NCI-H1930 (cell line): ENCODE measurements around the gene NUTM2B.
"Not testable (repeated sequence)": the region's sequence is repeated elsewhere in the genome, so short reads cannot be mapped to it uniquely, and the experiment has no call there.

ENCODE experiments used
- DNase-seq, 2 experiments: peaks; one replicate each; lab custom pipeline; 2025; lab: John Stamatoyannopoulos, UW

The NUTM2B gene, protein sequence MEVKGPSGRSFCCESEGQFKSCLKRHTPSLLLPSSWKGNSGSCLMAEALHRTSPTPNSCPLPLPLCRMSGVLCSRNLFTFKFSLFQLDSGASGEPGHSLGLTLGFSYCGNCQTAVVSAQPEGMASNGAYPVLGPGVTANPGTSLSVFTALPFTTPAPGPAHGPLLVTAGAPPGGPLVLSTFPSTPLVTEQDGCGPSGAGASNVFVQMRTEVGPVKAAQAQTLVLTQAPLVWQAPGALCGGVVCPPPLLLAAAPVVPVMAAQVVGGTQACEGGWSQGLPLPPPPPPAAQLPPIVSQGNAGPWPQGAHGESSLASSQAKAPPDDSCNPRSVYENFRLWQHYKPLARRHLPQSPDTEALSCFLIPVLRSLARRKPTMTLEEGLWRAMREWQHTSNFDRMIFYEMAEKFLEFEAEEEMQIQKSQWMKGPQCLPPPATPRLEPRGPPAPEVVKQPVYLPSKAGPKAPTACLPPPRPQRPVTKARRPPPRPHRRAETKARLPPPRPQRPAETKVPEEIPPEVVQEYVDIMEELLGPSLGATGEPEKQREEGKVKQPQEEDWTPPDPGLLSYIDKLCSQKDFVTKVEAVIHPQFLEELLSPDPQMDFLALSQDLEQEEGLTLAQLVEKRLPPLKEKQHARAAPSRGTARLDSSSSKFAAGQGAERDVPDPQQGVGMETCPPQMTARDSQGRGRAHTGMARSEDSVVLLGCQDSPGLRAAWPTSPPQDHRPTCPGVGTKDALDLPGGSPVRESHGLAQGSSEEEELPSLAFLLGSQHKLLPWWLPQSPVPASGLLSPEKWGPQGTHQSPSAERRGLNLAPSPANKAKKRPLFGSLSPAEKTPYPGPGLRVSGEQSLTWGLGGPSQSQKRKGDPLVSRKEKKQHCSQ

DNA sequence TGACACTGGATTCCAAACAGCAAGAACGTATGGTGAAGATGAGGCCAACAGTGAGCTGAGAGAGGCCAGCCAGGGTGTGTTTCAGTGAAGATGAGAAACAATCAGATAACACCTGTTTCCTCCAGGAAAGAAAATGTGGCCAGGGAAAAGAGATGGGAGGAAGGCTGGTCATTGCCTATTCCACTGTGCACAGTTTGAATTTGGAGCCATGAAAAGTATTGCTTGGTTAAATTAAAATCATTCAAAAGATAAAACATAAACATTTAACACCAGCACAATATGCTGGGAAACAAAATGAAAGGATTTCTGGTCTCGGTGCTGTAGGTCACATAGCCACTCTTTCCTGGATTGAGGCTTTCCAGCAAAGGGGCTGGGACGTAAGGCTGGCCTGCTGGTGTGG, at the start of gene NUTM2B:
Gene NUTM2B, plus strand, starts transcription at position 301 of the 400 bp plus-strand sequence. CDS start 383 bp downstream, outside the sequence.
- DNase-seq = not testable (repeated sequence)

DNA sequence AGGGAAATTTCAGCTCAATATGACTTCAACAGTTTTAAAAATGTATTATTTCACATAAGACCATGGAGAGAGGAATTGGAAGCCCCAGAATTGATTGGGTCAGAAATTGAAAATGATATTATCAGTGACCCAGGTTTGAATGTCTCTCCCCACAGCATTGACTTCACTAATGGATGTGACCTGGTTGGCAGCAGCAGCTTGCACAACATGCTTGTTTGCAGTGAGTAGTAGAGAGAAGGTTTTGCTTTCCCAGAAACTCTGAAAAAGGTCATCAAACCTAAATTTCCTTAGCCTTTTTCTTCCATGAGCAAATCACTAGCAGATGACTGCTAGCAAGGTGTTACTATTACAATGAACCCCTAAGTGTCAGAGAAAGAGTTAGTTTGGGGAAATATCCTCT, 39.7 kb upstream of the NUTM2B start:
- DNase-seq = not testable (repeated sequence)

DNA sequence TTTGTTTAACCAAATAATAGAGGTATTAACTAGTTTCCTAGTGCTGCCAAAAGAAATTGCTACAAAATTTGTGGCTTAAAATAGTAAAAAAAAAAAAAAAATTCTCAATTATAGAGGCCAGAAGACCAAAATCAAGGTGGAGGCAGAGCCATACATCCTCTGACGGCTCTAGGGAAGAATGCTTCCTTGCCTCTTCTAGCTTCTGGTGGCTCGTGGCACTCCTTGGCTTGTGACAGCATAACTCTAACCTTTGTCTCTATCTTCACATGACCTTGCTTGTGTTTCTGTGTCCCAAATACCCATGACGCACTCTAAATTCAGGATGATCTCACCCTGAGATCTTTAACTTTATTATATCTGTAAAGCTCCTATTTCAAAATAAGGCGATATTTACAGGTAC, 38.3 kb upstream of the NUTM2B start:
- not testable (repeated sequence) for DNase-seq

DNA sequence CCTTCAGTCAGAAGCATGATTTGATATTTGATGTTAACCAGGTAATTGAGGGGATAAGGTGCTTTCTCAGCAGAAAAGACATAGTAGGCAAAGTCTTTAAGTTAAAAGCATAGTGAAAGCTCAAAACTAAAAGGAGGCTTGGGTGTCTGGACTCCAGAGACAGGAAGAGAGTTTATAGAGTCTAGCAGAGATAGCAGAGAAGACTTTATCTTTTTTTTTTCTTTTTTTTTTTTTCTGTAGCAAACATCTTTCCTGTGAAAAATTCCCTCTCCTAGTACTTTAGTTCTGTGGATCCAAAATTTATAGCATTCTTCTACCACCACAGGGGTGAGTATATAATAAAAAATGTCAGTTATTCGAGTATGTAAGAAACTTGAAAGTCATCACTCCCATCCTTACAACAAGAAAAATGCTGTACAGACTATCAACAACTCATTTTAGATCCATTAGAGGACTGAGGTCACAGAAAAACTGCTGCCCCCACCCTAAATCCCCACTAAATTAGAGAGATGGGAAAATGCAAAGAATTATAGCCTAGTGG, 33.7 kb upstream of the NUTM2B start:
- not testable (repeated sequence) for DNase-seq

DNA sequence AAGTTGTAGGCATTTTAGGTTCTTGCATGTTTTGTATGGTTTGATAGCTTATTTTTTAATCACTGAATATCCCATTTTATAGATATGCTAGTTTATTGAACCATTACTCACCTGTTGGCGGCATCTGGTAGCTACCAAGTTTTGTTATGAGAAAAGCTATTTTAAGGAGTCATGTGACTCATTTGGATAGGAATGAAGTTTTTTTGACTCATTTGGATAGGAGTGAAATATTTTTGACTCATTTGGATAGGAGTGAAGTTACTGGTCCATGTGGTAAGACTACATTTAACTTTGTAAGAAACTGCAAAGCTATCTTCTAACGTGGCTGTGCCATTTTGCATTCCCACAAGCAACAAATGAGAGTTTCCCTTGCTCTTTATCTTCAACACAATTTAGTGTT, 28.1 kb upstream of the NUTM2B start:
- not testable (repeated sequence) for DNase-seq

DNA sequence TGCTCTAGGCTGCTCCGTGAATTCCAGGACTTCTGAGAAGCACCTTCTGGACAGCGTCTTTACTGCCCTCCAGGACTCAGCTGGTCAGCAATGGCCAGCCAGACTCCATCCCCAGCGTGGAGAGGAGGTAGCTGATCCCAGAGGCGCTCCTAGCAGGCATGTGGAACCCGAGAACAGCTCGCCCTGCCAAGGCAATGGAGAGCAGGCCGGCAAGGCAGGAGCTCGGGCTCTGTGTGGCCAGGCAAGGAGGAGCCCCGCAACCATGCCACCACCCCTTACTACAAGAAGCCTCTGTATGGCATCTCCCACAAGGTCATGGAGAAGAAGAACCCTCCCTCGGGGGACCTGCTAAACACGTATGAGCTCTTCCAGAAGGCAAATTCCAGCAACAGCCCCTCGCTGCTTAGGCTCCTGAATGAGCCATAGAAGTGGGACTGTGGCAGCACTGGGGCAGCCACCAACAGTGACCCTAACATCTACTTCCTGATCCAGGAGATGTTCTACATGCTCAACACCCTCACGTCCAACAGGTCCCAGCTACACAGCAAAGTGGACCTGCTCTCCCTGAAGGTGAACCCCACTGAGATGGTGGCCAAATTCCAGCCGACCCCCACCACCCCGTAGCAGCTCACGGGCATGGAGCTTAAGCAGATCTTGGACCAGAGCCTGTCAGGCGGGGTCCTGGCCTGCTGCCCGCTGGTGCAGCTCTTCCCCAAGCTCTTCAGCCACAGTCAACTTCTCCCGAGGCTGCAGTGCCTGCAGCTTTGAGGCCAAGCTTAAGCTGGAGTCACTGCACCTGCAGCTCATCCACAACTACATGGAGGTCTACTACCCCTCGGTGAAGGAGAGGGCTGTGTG, 19.8 kb upstream of the NUTM2B start:
- DNase-seq = not testable (repeated sequence)

DNA sequence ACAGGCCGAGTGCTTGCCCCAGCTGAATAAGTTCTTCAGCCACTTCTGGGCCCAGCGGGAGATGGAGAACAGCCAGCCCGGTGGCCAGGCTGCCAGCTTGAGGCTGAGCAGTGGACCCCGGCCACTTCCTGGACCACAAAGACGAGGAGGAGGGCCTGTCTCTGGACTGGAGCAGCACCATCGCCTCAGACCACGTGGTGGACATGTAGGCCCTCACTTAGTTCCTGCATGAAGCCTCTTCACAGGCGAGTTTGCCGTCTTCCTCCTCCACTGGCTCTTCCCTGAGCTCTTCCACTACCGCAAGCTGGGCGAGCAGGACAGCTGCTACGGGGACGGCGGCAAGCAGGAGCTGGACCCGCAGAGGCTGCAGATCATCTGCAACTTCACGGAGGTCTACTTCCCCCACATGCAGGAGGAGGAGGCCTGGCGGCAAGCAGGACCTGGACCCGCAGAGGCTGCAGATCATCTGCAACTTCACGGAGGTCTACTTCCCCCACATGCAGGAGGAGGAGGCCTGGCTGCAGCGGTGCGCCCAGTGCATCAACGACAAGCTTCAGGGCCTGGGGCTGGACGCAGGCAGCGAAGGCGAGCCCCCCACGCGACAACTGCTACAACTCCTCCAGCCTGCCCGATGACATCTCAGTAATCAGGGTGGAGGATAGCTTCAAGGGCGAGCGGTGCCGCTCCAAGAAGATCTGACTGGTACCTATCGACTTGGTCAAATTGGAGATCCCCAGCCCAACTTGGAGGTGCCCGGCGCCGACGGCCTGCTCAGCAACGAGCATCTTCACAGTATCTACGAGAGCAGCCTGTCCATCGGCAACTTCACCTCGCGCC, 18.9 kb upstream of the NUTM2B start:
- DNase-seq = not testable (repeated sequence)

DNA sequence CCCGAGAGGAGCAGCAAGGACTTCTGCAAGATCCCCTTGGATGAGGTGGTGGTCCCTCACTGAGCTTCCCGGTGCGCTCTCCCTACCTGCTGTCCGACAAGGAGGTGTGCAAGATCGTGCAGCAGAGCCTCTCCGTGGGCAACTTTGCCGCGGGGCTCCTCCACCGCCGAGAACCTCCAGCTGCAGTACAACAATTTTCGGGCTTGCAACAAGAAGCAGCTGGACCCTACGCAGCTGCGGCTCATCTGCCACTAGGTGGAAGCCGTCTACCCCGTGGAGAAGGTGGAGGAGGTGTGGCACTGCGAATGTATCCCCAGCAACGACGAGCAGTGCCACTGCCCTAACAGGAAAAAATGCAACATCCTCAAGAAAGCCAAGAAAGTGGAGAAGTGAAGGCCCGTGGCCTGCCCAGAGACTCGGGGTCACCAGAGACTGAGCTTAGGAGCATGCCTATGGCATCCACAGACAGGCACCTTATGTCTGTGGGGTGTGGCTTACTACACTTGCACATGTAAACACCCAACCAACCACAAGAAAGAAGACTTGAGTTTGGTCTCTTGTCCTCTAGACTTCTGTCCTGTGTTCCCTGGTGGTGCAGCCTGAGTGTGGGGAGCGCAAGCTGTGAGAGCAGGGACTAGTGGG, 17.9 kb upstream of the NUTM2B start:
- not testable (repeated sequence) for DNase-seq

DNA sequence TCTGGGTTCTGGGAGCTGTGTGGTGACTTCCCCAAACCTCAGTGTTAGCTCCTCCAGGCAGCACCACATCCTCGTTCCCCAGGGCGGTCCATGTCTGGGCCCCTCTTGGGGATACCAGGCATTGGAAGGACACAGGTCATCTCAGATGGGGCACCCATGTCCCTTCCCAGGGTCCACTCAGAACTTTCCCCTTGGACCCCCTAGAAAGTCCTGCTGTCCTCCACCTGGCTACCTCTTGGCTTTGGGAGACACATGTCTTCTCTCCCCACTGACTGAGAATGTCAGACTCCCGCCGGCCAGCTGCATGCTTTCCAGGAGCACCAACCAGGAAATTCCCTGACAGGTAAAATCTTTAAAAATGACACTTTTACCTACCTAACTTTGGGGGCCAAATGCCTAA, 16.4 kb upstream of the NUTM2B start:
- DNase-seq = not testable (repeated sequence)

DNA sequence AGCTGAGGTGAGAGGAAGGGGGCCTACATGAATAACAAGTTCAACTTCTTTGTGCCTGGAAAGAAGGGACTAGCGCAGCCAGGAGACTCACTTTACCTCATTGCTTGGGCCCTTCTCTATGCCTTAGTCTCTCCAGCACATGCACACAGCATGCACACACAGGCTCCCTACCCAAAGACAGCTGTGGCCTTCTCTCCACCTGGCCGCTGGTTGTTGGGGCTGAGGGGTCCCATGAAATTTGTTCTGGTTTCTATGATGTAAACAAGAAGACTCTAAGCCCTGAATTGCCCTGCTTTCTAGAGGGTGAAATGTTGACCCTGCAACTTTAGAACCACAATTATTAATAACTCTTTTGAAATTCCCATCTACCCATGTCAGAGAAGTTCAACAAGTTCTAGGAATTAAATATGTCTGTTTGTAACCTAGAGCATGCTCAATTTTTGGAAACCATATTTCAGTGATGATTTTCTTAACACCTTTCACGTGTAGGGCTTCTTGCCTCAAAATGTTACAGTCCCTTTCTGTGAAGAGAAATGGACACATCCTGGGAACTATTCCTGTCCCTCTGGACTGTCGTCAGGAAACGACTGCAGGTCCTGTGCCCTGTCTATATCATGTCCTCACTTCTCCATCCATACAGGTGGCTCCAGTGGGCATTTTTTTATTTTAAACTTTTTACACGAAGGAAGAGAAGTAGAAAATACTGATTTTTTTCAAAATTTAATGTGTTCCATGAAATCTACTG, 15.4 kb upstream of the NUTM2B start:
- DNase-seq = not testable (repeated sequence)

DNA sequence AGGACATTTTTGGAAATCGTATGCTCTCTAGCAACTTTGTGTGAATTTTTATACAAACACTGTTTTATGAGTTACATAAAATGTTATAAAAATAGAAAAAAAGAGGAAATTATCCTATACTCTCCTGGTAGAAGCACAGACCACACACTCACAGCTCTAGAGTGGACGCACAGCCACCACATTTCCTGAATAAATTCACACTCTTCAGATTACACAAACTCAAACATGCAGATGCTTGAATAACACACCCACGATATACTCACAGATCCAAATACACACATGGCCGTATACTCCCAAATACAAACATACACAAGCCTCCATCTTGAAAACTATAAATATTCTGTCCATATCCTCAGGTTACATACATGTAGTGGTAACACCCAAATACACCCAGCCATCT, 14.2 kb upstream of the NUTM2B start:
- not testable (repeated sequence) for DNase-seq

DNA sequence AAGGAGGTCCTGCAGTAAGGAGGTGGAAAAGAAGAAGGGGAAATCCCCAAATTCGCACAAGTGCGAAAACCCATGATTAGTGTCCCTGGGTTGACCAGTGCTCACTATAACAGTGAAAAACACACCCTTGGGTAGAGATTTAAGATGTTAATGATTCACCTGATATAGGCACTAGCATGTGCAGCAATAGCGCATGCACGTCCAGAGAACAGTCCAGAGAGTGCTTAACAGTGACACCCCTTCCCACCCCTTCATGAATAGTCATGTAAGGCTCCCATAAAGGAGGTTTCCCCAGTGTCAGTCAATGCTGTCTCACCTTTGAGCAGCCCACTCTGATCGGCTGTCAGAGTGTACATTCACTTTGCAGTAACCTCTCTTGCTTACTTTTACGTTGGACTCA, 6.4 kb upstream of the NUTM2B start:
- not testable (repeated sequence) for DNase-seq

DNA sequence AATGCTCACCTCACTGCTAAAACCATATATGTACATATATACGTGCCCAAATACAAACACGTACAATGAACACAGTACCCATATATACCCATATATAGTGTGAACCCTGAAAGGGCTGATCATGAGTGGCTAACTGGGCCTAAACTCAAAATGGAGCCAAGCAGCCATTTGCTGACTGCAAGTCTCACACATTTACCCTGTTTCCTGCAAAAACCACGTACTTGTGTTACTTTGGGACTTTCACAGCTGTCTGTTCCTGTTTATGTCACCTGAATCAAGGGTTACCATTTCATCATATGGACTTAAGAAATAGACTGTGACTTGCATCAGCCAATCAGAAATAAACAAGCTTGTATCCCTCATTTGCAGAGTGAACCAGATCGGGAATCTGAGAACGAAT, 5.9 kb upstream of the NUTM2B start:
- DNase-seq = not testable (repeated sequence)

DNA sequence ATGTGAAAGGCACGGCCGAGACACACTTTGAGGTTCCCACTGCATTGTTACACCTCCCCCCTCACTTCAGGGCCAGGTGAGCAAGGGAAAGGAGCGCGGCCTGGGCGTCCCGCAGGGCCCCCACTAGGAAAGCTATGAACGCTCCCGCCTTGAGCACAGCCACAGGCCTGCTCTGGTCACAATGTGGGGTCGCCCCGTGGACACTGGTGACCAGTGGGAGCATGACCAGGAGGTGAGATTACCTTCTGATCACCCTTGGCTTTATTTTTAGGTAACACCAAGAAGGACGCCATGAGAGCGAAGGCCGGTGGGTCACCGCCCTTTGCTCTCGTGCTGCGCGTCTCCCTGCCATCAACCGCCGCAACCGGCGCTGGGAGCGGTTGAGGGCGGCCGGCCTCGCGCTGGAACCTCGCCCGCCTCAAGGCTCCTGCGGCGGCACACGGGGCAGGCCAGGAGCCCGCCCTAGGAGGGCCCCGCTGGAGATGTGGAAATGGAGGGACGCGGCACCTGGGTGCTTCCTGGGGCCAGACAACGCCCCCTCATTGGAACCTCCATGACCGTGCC, 2.6 kb upstream of the NUTM2B start:
- DNase-seq = not testable (repeated sequence)

DNA sequence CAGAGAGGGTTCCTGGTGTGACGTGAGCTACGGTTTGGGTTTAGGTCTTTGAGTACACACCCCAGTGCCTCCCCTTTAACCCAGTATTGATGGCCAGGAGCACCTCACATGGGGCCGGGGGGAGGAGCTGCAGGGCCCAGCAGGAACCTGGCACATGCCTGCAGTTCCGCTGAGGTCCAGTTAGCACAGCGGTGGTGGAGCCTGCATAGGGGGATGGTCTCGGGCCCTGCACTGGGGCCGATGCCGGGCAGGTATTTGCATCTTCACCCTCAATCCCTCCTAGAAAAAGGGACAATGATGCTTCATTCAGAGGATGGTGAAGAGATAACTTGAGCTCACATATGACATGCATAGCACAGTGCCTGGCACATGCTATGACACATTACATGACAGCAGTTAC, 4.0 kb downstream of the NUTM2B start:
- DNase-seq = not testable (repeated sequence)

DNA sequence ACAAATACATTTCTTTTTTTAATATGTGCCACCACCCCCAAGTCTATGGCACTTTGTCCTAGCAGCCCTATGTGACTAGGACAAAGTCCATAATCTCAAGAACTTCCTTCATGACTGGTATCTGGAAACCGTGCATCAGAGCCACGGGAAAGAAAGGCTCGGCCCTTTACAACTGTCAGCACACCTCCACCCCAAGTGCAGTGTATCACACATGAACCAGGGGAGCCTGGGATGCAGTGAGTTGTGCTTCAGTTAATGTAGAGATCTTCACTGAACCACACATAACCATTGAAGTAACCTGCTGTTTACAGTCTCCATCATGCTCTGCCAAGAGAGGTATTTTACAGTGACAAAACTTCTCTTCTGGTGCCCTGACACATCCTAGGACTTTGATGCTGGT, 11.9 kb downstream of the NUTM2B start:
- DNase-seq = not testable (repeated sequence)

DNA sequence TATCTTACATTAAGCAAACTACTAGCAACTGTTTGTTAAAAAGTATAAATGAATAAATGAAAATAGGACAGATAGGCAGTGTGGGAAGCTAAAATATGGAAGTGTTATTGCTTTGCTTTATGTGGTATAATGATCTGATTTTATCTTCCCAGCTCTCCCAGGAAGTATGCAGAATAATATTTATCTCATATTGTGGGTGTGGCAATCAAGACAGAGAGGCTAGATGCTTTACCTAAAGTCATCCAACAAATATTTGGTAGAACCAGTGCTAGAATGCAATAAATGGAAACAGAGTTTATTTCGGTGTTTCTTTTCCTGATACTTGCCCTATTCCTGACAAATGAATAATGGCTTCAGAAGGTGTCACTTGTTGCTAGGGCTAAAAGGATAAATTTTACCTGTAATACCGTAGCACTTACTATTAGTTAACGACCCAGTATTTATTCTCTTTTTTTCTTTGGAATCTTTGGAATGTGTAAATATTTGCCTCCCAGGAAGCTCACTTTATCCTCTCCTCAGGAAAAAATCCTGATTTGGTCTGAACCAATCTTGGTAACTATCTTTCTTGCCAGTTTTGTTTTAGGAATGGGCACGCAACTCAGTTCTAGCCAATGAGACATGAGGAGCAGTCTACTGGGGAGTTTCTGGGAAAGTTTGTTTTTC, 14.0 kb downstream of the NUTM2B start:
- DNase-seq = not testable (repeated sequence)

DNA sequence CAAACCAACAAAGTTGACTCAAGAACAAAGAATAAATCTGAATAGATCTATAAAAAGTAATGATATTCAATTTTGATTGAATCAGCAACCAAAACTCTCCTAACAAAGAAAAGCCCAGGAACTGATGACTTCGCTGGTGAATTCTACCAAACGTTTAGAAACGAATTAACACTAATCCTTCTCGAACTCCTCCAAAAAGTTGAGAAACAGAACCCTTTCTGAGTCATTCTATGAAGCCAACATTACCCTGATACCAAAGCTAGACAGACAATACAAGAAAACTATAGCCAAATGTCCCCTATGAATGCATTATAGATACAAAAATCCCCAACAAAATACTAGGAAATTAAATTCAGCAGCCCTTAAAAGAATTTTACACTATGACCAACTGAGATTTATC, 17.0 kb downstream of the NUTM2B start:
- DNase-seq = not testable (repeated sequence)
